OCI-LY1 (cell line): Measurements from ENCODE around the gene ZNF440.

Source experiments
- H2AFZ ChIP-seq: fragments of 200-600 bp; sonication (generic), shearing (Covaris generic); 2 replicates; pipeline ENCODE4 v1.6.0; 2014; ENCODE audit warnings: antibody characterized with exemption, mild to moderate bottlenecking, low read length
- H3F3A ChIP-seq: fragments of 200-600 bp; sonication (generic), shearing (Covaris generic); 2 replicates; pipeline ENCODE4 v1.6.0; 2014; ENCODE audit warnings: mild to moderate bottlenecking, antibody characterized with exemption, low read length, moderate library complexity; ENCODE audit not compliant: insufficient read depth
- H3K27ac ChIP-seq: fragments of 200-600 bp; sonication (generic); 2 replicates; pipeline ENCODE4 v1.5.1; 2014; ENCODE audit warnings: low read length, mixed run types, mild to moderate bottlenecking, low read depth; ENCODE audit not compliant: poor library complexity, severe bottlenecking
- H3K27me3 ChIP-seq: fragments of 200-600 bp; sonication (generic); 2 replicates; pipeline ENCODE4 v1.6.0; 2014; ENCODE audit warnings: antibody characterized with exemption, mild to moderate bottlenecking, low read length, moderate library complexity; ENCODE audit not compliant: insufficient read depth
- H3K36me3 ChIP-seq: fragments of 200-600 bp; sonication (generic); 2 replicates; pipeline ENCODE4 v1.6.1; 2014; ENCODE audit warnings: mild to moderate bottlenecking, antibody characterized with exemption, low read length, moderate library complexity, mixed read lengths; ENCODE audit not compliant: insufficient read depth
- H3K4me1 ChIP-seq: fragments of 200-600 bp; sonication (generic); 2 replicates; pipeline ENCODE4 v1.5.1; 2014; ENCODE audit warnings: mild to moderate bottlenecking, low read length, moderate library complexity; ENCODE audit not compliant: insufficient read depth, severe bottlenecking
- H3K4me2 ChIP-seq: fragments of 200-600 bp; sonication (generic), shearing (Covaris generic); 2 replicates; pipeline ENCODE4 v1.6.1; 2014; ENCODE audit warnings: low read length
- H3K4me3 ChIP-seq: fragments of 200-600 bp; sonication (generic); 2 replicates; pipeline ENCODE4 v1.5.1; 2014; ENCODE audit warnings: low read length, low read depth, mild to moderate bottlenecking, mixed read lengths; ENCODE audit not compliant: poor library complexity, severe bottlenecking
- H3K79me2 ChIP-seq: fragments of 200-600 bp; shearing (Covaris generic); 2 replicates; pipeline ENCODE4 v1.6.1; 2016; ENCODE audit warnings: mixed run types, low read length, mixed read lengths; ENCODE audit not compliant: insufficient read depth
- H3K9ac ChIP-seq: fragments of 200-600 bp; sonication (generic), shearing (Covaris generic); 2 replicates; pipeline ENCODE4 v1.6.1; 2014; ENCODE audit warnings: mild to moderate bottlenecking, low read length, mixed read lengths
- H3K9me2 ChIP-seq: fragments of 200-600 bp; sonication (generic), shearing (Covaris generic); 2 replicates; pipeline ENCODE4 v1.6.1; 2014; ENCODE audit warnings: low read depth, mild to moderate bottlenecking, low read length, mixed read lengths
- H3K9me3 ChIP-seq: fragments of 200-600 bp; shearing (Covaris generic); 2 replicates; pipeline ENCODE4 v1.6.1; 2014; ENCODE audit warnings: low read length, mixed read lengths
- H4K20me1 ChIP-seq: fragments of 200-600 bp; sonication (generic), shearing (Covaris generic); 2 replicates; pipeline ENCODE4 v1.6.0; 2016; ENCODE audit warnings: mild to moderate bottlenecking, low read length; ENCODE audit not compliant: insufficient read depth
- CTCF ChIP-seq: fragments of 200-600 bp; sonication (generic), shearing (Covaris generic); IDR thresholded peaks from 2 replicates; pipeline ENCODE4 v1.5.1; 2017; ENCODE audit warnings: mild to moderate bottlenecking, antibody characterized with exemption, low read length, moderate library complexity, mixed read lengths
- EZH2 ChIP-seq: fragments of 200-600 bp; sonication (generic), shearing (Covaris generic); IDR thresholded peaks from 2 replicates; pipeline ENCODE4 v1.8.0; 2017; ENCODE audit warnings: borderline replicate concordance, mixed run types, mild to moderate bottlenecking, antibody characterized with exemption, low read length, moderate library complexity, mixed read lengths

ZNF440 gene

GRCh38 chr19:11787536-11787935, 26.5 kb upstream of the ZNF440 start:
- peaks cover 12% of the 10 kb centered on the region for H3K36me3 ChIP-seq
- no peak for TF ChIP-seq EZH2
- no peak for TF ChIP-seq CTCF
- no peak overlapping the region for H3K27ac ChIP-seq
- H4K20me1 ChIP-seq: no peaks in the 10 kb centered on the region
- no peaks in the 10 kb centered on the region for H3F3A ChIP-seq
- no peaks in the 10 kb centered on the region for H3K27me3 ChIP-seq
- H3K4me3 ChIP-seq: no peak overlapping the region
- no peak overlapping the region for H2AFZ ChIP-seq
- H3K9me2 ChIP-seq: no peaks in the 10 kb centered on the region
- no peaks in the 10 kb centered on the region for H3K79me2 ChIP-seq
- H3K4me1 ChIP-seq: no peaks in the 10 kb centered on the region
- no peak overlapping the region for H3K4me2 ChIP-seq
- no peak overlapping the region for H3K9ac ChIP-seq
- H3K9me3 ChIP-seq: peaks cover 53% of the 10 kb centered on the region

GRCh38 chr19:11792942-11793341, 21.1 kb upstream of the ZNF440 start:
- no peaks in the 10 kb centered on the region for H3F3A ChIP-seq
- H3K9ac ChIP-seq: no peak overlapping the region
- no peaks in the 10 kb centered on the region for H3K79me2 ChIP-seq
- no peaks in the 10 kb centered on the region for H4K20me1 ChIP-seq
- H3K27ac ChIP-seq: no peak overlapping the region
- H2AFZ ChIP-seq: no peak overlapping the region
- no peaks in the 10 kb centered on the region for H3K36me3 ChIP-seq
- peaks cover 16% of the 10 kb centered on the region for H3K9me3 ChIP-seq
- H3K4me3 ChIP-seq: no peak overlapping the region
- no peak overlapping the region for H3K4me2 ChIP-seq
- no peaks in the 10 kb centered on the region for H3K9me2 ChIP-seq
- H3K4me1 ChIP-seq: peaks cover 5% of the 10 kb centered on the region
- no peaks in the 10 kb centered on the region for H3K27me3 ChIP-seq
- TF ChIP-seq EZH2 (no peak), CTCF (no peak)

- Histone ChIP-seq H3K4me1 (peaks cover 13% of the 10 kb centered on the region), H3K79me2 (no peaks in the 10 kb centered on the region), H3F3A (no peaks in the 10 kb centered on the region), H3K9me3 (peaks cover 5% of the 10 kb centered on the region; the same call in 1 of the 2 replicates), H3K27ac (peak overlapping the region; percentile 41), H4K20me1 (no peaks in the 10 kb centered on the region), H3K9ac (no peak overlapping the region; the same call in 1 of the 2 replicates), H3K27me3 (no peaks in the 10 kb centered on the region), H3K9me2 (no peaks in the 10 kb centered on the region), H3K36me3 (no peaks in the 10 kb centered on the region), H3K4me3 (peak overlapping the region; percentile 71), H2AFZ (no peak overlapping the region), H3K4me2 (peak overlapping the region; percentile 78; the same call in 1 of the 2 replicates)
- TF ChIP-seq EZH2 (no peak), CTCF (peak; percentile 86)
These were observed 16.6 kb upstream of the ZNF440 start for GRCh38 chr19:11797491-11797890.
